HepG2 (cell line): Measurements from ENCODE around the gene HMGCR. TPM values are rescaled to one million over a fixed set of nuclear protein-coding genes. Genes with fewer than 3 reads are reported as not detected.

Experiments
- ATF7-NPFF ChIP-seq: sonication (generic); formaldehyde crosslinking; IDR thresholded peaks from 2 replicates; pipeline ENCODE4 v1.8.1; 2023; ENCODE audit warnings: mild to moderate bottlenecking, low read depth, missing genetic modification reagents, moderate library complexity
- CREB3 ChIP-seq: sonication (generic); formaldehyde crosslinking; IDR thresholded peaks from 2 replicates; pipeline ENCODE4 v1.5.0; 2020; ENCODE audit warnings: missing genetic modification reagents
- DRAP1 ChIP-seq: IDR thresholded peaks from 2 replicates; pipeline ENCODE4 v1.6.1; 2016; ENCODE audit warnings: missing genetic modification reagents, missing compliant biosample characterization
- EHMT2 ChIP-seq: fragments of 200-600 bp; sonication (generic); IDR thresholded peaks from 2 replicates; pipeline ENCODE4 v1.7.0; 2017; ENCODE audit warnings: antibody characterized with exemption, low read depth, low read length, borderline replicate concordance
- FOXJ3 ChIP-seq: sonication (generic); formaldehyde crosslinking; IDR thresholded peaks from 2 replicates; pipeline ENCODE4 v1.4.0; 2020; ENCODE audit warnings: missing genetic modification reagents, mild to moderate bottlenecking, borderline replicate concordance
- HMGXB3 ChIP-seq: sonication (generic); formaldehyde crosslinking; IDR thresholded peaks from 2 replicates; pipeline ENCODE4 v1.4.0; 2020; ENCODE audit warnings: missing genetic modification reagents, borderline replicate concordance
- KDM5B ChIP-seq: sonication (generic); formaldehyde crosslinking; IDR thresholded peaks from 2 replicates; pipeline ENCODE4 v1.4.0; 2020; ENCODE audit warnings: missing genetic modification reagents, mild to moderate bottlenecking, borderline replicate concordance
- KLF6 ChIP-seq: IDR thresholded peaks from 2 replicates; pipeline ENCODE4 v1.8.0; 2016; ENCODE audit warnings: missing biosample characterization, missing genetic modification reagents
- NCOA2 ChIP-seq: sonication (generic); formaldehyde crosslinking; IDR thresholded peaks from 2 replicates; pipeline ENCODE4 v1.8.0; 2022; ENCODE audit warnings: inconsistent platforms
- RERE ChIP-seq: IDR thresholded peaks from 2 replicates; pipeline ENCODE4 v1.6.1; 2016; ENCODE audit warnings: low read depth, missing genetic modification reagents, missing compliant biosample characterization
- ZNF230 ChIP-seq: sonication (generic); formaldehyde crosslinking; IDR thresholded peaks from 2 replicates; pipeline ENCODE4 v1.4.0; 2020; ENCODE audit warnings: mild to moderate bottlenecking, missing genetic modification reagents
- ZNF781 ChIP-seq: sonication (generic); formaldehyde crosslinking; IDR thresholded peaks from 2 replicates; pipeline ENCODE4 v1.5.1; 2020; ENCODE audit warnings: borderline replicate concordance, mild to moderate bottlenecking, missing genetic modification reagents; ENCODE audit errors: not compliant biosample characterization
- polyA plus RNA-seq, 8 experiments: library from polyadenylated mRNA; depleted of rRNA in 3 of 8; stranded (reverse) in 7 of 8; unstranded in 1 of 8; fragments of >200 nt; fragmentation: Illumina TruSeq in 4 of 8; extraction: Trizol in 4 of 8; gene quantifications; 2 replicates each; pipeline versions ENCODE4 v1.2.1 to v1.2.3, GENCODE V29; 2011 to 2016; ENCODE audit warnings: low read depth in 4 of 8, missing spikeins in 1 of 8, mixed read lengths in 1 of 8; ENCODE audit not compliant: insufficient read depth in 1 of 8
- total RNA-seq, 5 experiments: library from RNA; depleted of rRNA; stranded (reverse); fragments of >200 nt; fragmentation: Illumina TruSeq; extraction: Trizol; gene quantifications; 2 replicates each; pipeline ENCODE4 v1.2.3, GENCODE V29; 2016; ENCODE audit warnings: low read depth in 1 of 5
- TF ChIP-seq, protein P1 (sequence below): sonication (generic); formaldehyde crosslinking; IDR thresholded peaks from 2 replicates; pipeline ENCODE4 v1.8.0; 2022; ENCODE audit warnings: mild to moderate bottlenecking, missing genetic modification reagents, borderline replicate concordance
- TF ChIP-seq, protein P2 (sequence below): sonication (generic); formaldehyde crosslinking; IDR thresholded peaks from 2 replicates; pipeline ENCODE4 v1.5.0; 2020; ENCODE audit warnings: missing genetic modification reagents

Gene HMGCR
- total and polyA plus RNA-seq, 2 of the 13 experiments (the other 11 are each of a cell fraction or from before 2014, with no cell fraction given): 43.0 to 144 TPM

DNA sequence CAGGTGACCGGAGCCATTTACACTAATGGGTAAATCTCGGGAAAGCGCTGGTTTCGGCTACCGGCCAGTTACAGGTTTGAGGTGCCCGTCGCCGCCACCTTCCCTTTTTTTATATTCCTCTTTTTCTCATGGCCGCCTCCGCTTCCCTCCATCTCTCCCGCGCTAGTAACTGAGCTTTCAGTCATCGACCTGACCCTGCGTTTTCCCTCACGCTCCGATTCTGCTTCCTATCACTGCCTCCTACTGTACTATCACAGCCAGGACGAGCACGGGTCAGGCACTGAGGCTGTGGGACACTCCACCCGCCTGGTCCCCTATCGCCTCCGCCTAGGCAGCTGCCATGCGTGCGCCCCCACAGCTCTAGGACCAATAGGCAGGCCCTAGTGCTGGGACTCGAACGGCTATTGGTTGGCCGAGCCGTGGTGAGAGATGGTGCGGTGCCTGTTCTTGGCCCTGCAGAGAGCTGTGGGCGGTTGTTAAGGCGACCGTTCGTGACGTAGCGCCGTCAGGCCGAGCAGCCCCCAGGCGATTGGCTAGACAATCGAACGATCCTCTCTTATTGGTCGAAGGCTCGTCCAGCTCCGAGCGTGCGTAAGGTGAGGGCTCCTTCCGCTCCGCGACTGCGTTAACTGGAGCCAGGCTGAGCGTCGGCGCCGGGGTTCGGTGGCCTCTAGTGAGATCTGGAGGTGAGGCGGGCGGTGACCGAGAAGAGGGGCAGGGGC lies at the start of gene HMGCR (continued):
- TF ChIP-seq DRAP1 (peak; percentile 98), KLF6 (CRISPR knock-in tag) (peak; percentile 36; the same call in 1 of the 2 replicates), CREB3 (CRISPR knock-in tag) (no peak; the same call in 1 of the 2 replicates), ZNF230 (CRISPR knock-in tag) (peak; percentile 79; the same call in 1 of the 2 replicates), ZNF781 (CRISPR knock-in tag) (no peak), ATF7-NPFF (CRISPR knock-in tag) (peak; percentile 61), FOXJ3 (CRISPR knock-in tag) (no peak), EHMT2 (no peak), HMGXB3 (CRISPR knock-in tag) (peak; percentile 83), RERE (no peak), NCOA2 (CRISPR knock-in tag) (peak; percentile 66; the same call in 1 of the 2 replicates), KDM5B (peak; percentile 54; the same call in 1 of the 2 replicates)
- TF ChIP-seq, protein P1, sequence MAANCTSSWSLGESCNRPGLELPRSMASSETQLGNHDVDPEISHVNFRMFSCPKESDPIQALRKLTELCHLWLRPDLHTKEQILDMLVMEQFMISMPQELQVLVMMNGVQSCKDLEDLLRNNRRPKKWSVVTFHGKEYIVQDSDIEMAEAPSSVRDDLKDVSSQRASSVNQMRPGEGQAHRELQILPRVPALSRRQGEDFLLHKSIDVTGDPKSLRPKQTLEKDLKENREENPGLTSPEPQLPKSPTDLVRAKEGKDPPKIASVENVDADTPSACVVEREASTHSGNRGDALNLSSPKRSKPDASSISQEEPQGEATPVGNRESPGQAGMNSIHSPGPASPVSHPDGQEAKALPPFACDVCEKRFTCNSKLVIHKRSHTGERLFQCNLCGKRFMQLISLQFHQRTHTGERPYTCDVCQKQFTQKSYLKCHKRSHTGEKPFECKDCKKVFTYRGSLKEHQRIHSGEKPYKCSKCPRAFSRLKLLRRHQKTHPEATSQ: 0 out of 2 replicates have a peak, but pooled peaks have one; percentile 71
- TF ChIP-seq, protein P2, sequence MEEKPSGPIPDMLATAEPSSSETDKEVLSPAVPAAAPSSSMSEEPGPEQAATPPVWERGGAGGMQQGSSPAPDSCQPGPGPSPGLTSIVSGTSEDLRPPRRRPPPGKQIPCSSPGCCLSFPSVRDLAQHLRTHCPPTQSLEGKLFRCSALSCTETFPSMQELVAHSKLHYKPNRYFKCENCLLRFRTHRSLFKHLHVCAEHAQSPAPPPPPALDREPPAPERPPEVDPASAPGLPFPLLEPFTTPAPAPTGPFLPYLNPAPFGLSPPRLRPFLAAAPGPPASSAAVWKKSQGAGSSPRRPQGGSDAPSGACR: no peak
